ENCODE results near the gene ATP11C.
"Not testable (repeated sequence)": the region's sequence is repeated elsewhere in the genome, so short reads cannot be mapped to it uniquely, and the experiment has no call there.

Gene ATP11C

GRCh38 chrX:139869796-139870195 is 63.1 kb downstream of the ATP11C start:
- H3K4me1 Mint-ChIP-seq = no peaks in the 10 kb centered on the region
- no peak overlapping the region for H3K4me3 Mint-ChIP-seq
- no peaks in the 10 kb centered on the region for H3K27me3 Mint-ChIP-seq (ENCODE audit: low read depth)
- TF ChIP-seq, protein P1, sequence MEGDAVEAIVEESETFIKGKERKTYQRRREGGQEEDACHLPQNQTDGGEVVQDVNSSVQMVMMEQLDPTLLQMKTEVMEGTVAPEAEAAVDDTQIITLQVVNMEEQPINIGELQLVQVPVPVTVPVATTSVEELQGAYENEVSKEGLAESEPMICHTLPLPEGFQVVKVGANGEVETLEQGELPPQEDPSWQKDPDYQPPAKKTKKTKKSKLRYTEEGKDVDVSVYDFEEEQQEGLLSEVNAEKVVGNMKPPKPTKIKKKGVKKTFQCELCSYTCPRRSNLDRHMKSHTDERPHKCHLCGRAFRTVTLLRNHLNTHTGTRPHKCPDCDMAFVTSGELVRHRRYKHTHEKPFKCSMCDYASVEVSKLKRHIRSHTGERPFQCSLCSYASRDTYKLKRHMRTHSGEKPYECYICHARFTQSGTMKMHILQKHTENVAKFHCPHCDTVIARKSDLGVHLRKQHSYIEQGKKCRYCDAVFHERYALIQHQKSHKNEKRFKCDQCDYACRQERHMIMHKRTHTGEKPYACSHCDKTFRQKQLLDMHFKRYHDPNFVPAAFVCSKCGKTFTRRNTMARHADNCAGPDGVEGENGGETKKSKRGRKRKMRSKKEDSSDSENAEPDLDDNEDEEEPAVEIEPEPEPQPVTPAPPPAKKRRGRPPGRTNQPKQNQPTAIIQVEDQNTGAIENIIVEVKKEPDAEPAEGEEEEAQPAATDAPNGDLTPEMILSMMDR (IDR thresholded peaks at IDR 0.05; ENCODE audit: unreplicated experiment in 3 of 3) = no peak
- no peak overlapping the region for H3K27ac Mint-ChIP-seq
- H3K9me3 Mint-ChIP-seq = no peaks in the 10 kb centered on the region
- no peaks in the 10 kb centered on the region for H3K36me3 Mint-ChIP-seq (ENCODE audit: low read depth)

- no peak overlapping the region for H3K4me3 Mint-ChIP-seq
- H3K4me1 Mint-ChIP-seq = no peaks in the 10 kb centered on the region
- TF ChIP-seq, protein P1 (IDR thresholded peaks at IDR 0.05; ENCODE audit: unreplicated experiment in 3 of 3) = no peak
- peaks cover 3% of the 10 kb centered on the region for H3K9me3 Mint-ChIP-seq
- no peaks in the 10 kb centered on the region for H3K27me3 Mint-ChIP-seq (ENCODE audit: low read depth)
- no peaks in the 10 kb centered on the region for H3K36me3 Mint-ChIP-seq (ENCODE audit: low read depth)
- H3K27ac Mint-ChIP-seq = no peak overlapping the region
These were observed 68.2 kb downstream of the ATP11C start for GRCh38 chrX:139864640-139865039.

DNA sequence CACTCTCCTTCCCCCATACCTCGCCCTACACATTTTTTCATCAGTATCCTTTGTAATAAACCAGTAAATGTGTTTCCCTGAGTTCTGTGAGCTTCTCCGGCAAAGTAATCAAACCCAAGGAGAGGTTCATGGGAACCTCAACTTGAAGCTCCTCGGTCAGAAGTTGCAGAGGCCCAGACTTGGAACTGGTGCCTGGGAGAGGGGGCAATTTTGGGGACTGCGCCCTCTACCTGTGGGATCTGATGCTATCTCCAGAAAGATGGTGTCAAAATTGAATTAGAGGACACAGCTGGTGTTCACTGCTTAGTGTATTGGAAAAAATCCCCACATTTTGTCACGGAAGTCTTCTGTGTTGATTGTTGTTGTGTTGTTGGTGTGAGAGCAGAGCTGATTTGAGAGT is 70.6 kb downstream of the ATP11C start:
- Mint-ChIP-seq H3K4me1 (no peaks in the 10 kb centered on the region), H3K27ac (no peak overlapping the region), H3K36me3 (ENCODE audit: low read depth) (peaks cover 5% of the 10 kb centered on the region), H3K4me3 (no peak overlapping the region), H3K27me3 (ENCODE audit: low read depth) (no peaks in the 10 kb centered on the region), H3K9me3 (peaks cover 3% of the 10 kb centered on the region)
- TF ChIP-seq, protein P1 (IDR thresholded peaks at IDR 0.05; ENCODE audit: unreplicated experiment in 3 of 3) = no peak

DNA sequence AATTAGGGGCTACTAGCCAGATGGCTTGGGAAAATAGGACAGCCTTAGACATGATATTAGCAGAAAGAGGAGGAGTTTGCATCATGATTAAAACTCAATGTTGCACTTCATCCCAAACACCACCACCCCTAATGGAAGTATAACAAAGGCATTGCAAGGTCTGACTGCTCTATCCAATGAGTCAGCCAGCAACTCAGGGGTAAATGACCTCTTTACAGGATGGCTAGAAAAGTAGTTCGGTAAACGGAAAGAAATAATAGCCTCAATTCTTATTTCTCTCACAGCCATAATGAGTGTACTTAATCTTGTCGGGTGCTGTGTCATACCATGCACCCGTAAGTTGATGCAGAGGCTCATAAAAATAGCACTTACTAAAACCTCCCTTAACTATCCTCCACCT is 76.0 kb downstream of the ATP11C start:
- not testable (repeated sequence) for H3K4me1 Mint-ChIP-seq; H3K9me3 Mint-ChIP-seq; H3K27ac Mint-ChIP-seq; H3K4me3 Mint-ChIP-seq; H3K36me3 Mint-ChIP-seq (ENCODE audit: low read depth); H3K27me3 Mint-ChIP-seq (ENCODE audit: low read depth)

- no peaks in the 10 kb centered on the region for H3K4me1 Mint-ChIP-seq
- H3K36me3 Mint-ChIP-seq (ENCODE audit: low read depth) = no peaks in the 10 kb centered on the region
- no peak overlapping the region for H3K27ac Mint-ChIP-seq
- TF ChIP-seq, protein P1 (IDR thresholded peaks at IDR 0.05; ENCODE audit: unreplicated experiment in 3 of 3) = no peak
- H3K9me3 Mint-ChIP-seq = peaks cover 2% of the 10 kb centered on the region
- H3K27me3 Mint-ChIP-seq (ENCODE audit: low read depth) = no peaks in the 10 kb centered on the region
- no peak overlapping the region for H3K4me3 Mint-ChIP-seq
These were observed 81.1 kb downstream of the ATP11C start for GRCh38 chrX:139851730-139852129.

DNA sequence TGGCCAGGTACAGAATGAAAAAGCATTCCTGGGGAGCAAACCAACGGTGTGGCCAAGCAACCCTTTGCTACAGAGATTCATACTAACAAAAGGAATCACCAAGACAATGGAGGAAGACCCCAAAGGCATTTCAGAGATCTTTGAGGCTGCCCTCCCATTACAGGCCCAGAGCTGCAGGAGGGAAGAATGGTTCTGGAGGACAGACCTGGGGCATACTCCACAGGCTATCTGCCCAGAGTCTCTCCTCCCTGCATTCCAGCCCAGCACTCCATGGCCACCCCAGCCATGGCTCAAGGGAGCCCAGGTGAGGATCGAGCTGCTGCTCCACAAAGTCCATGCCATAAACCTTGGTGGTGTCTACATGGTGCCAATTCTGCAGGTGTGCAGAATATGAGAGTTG is 81.9 kb downstream of the ATP11C start:
- H3K4me1 Mint-ChIP-seq = no peaks in the 10 kb centered on the region
- TF ChIP-seq, protein P1 (IDR thresholded peaks at IDR 0.05; ENCODE audit: unreplicated experiment in 3 of 3) = no peak

More for the DNA sequence above, 81.9 kb downstream of the ATP11C start:
- Mint-ChIP-seq H3K9me3 (peaks cover 2% of the 10 kb centered on the region), H3K4me3 (no peak overlapping the region), H3K36me3 (ENCODE audit: low read depth) (no peaks in the 10 kb centered on the region), H3K27me3 (ENCODE audit: low read depth) (no peaks in the 10 kb centered on the region), H3K27ac (no peak overlapping the region)
